Measurements from ENCODE around the gene GSDME. TPM values are rescaled to one million over a fixed set of nuclear protein-coding genes. Genes with fewer than 3 reads are reported as not detected.
A peak's percentile ranks its signal among the peaks of the same experiment; 100 is the strongest.

Gene GSDME
- total RNA-seq, 1 donor from 2014 or later, result 9.6 TPM

DNA sequence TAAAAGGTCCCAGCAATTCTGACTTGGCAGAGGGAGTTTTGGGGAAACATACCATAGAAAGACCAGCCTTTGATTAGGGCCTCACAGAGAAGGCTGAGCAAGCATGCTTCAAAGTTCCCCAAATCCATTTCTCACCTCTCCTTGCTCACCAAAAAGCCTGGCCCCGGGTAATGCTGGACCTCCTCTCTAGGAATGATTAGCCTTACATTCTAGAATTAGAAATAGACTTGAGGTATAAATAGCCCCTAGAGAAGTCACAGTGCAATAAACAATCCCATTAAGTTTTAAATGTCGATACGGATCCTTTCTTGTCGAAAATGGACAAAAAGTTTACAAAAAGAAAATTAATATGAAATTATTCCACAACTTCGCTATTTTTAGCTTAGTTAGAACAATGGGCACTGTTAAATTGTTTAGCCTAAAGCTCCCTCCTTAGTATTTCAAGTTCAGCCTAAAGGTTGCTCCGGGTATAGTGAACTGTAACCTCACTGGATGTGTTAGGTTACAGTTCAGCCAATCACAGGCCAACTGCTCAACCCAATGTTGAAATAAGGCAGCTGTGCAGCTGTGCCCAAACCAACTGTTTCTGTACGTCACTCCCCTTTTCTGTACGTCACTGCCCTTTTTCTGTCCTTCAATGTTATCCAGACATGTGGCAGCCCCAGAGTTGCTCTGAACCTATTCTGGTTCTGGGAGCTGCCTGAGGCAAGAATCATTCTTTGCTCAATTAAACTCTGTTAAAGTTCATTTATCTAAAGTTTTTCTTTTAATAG lies 7.9 kb upstream of the GSDME start:
- Mint-ChIP-seq H3K4me3 (ENCODE audit: low read depth) (no peak overlapping the region), H3K4me1 (ENCODE audit: low read depth) (peaks cover 20% of the 10 kb centered on the region), H3K27me3 (ENCODE audit: low read depth) (peaks cover 45% of the 10 kb centered on the region), H3K27ac (no peak overlapping the region), H3K9me3 (no peaks in the 10 kb centered on the region), H3K36me3 (ENCODE audit: low read depth) (peaks cover 1% of the 10 kb centered on the region)
- DNase-seq (ENCODE audit: low spot score), result no peak
- intact Hi-C loops (cut with micrococcal nuclease), result no loop called here

DNA sequence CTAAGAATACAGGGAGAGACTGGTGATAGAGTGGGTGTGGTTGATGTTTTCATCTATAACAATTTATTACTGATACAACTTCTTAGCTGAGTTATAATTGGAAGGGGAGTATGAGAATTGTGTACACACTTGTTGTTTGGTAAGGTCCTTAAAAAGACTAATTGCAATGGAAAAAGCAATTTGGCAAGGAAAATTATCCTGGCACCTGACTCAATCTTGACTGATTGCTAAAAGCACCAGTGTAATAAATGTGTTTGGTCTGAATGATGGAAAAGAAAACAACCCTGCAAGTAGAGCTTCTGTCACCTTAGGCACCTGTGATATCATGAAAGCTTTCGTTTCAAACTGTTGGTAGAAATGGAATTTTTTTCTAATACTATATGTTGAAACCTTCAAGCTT lies 6.7 kb upstream of the GSDME start:
- no peak overlapping the region for H3K4me3 Mint-ChIP-seq (ENCODE audit: low read depth)
- DNase-seq (ENCODE audit: low spot score), result no peak
- H3K4me1 Mint-ChIP-seq (ENCODE audit: low read depth), result peaks cover 15% of the 10 kb centered on the region
- H3K36me3 Mint-ChIP-seq (ENCODE audit: low read depth), result no peaks in the 10 kb centered on the region
- no peak overlapping the region for H3K27ac Mint-ChIP-seq
- intact Hi-C loops (cut with micrococcal nuclease), result no loop called here
- H3K27me3 Mint-ChIP-seq (ENCODE audit: low read depth), result peaks cover 53% of the 10 kb centered on the region
- no peaks in the 10 kb centered on the region for H3K9me3 Mint-ChIP-seq

DNA sequence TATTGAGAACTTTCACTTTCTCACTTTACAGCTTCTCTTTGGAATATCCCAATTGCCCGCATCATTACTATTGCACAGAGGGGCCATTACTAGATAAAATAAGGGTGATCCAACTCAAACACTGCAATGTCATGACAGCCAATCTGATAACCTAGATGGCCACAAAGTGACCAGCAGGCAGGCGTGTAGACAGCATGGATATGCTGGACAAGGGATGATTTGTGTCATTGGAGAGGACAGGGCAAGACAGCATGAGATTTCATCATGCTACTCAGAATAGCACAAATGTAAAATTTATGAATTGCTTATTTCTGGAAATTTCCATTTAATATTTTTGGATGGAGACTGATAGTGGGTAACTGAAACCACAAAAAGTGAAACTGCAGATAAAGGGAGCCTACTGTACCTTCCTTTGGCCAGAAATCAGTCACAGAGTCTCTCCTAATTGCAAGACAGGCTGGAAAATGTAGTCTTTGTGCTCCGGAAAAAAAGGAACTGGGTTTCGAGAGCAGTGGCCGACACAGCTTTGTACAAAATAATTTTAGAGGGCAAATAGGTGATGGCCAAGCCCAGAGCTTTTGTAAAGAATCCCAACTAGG lies 6.1 kb upstream of the GSDME start:
- no peak for DNase-seq (ENCODE audit: low spot score)
- Mint-ChIP-seq H3K27me3 (ENCODE audit: low read depth) (peaks cover 59% of the 10 kb centered on the region), H3K4me3 (ENCODE audit: low read depth) (no peak overlapping the region), H3K27ac (no peak overlapping the region), H3K9me3 (no peaks in the 10 kb centered on the region), H3K36me3 (ENCODE audit: low read depth) (no peaks in the 10 kb centered on the region), H3K4me1 (ENCODE audit: low read depth) (peaks cover 13% of the 10 kb centered on the region)
- intact Hi-C loops (cut with micrococcal nuclease), result no loop called here

DNA sequence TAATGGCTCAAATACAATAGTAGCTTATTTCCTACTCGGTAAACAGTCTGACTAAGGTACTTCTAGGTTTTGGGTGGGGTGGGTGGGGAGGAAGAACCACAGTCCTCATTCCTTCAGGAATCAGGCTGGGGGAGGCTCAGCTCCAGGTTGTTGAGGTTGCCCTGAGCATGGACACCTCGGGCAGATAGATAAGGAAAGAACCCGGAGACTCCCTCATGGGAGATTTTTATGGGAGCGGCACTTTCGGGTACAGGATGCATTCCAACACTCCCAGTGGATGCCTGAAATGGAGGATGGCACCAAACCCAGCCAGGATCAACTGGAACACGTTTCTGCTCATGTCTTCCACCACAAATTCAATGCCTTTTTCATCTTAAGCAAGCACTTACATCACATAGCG lies 5.5 kb upstream of the GSDME start:
- Mint-ChIP-seq H3K27ac (no peak overlapping the region), H3K27me3 (ENCODE audit: low read depth) (peaks cover 59% of the 10 kb centered on the region), H3K36me3 (ENCODE audit: low read depth) (no peaks in the 10 kb centered on the region), H3K4me3 (ENCODE audit: low read depth) (no peak overlapping the region), H3K9me3 (no peaks in the 10 kb centered on the region), H3K4me1 (ENCODE audit: low read depth) (peaks cover 15% of the 10 kb centered on the region)
- no peak for DNase-seq (ENCODE audit: low spot score)
- intact Hi-C loops (cut with micrococcal nuclease), result no loop called here

DNA sequence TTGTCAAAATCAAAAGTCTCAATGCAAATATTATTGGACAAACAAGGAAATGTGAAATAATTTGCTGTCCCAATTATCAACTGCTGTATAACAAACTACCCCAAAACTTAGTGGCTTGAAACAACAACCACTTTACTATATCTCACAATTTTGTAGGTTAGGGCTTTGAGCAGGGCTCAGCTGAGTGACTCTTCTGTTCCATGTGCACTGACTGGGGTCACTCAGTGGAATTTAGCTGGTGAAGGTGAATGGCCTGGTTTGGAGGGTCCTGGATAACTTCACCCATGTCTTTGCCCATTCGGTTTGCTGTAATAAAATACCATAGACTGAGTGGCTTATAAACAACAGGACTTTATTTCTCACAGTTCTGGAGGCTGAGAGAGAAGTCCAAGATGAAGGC lies 3.7 kb upstream of the GSDME start:
- Mint-ChIP-seq H3K4me1 (ENCODE audit: low read depth) (peaks cover 23% of the 10 kb centered on the region), H3K36me3 (ENCODE audit: low read depth) (no peaks in the 10 kb centered on the region), H3K9me3 (no peaks in the 10 kb centered on the region), H3K27me3 (ENCODE audit: low read depth) (peaks cover 61% of the 10 kb centered on the region), H3K4me3 (ENCODE audit: low read depth) (no peak overlapping the region), H3K27ac (no peak overlapping the region)
- DNase-seq (ENCODE audit: low spot score), result no peak
- intact Hi-C loops (cut with micrococcal nuclease), result no loop called here

DNA sequence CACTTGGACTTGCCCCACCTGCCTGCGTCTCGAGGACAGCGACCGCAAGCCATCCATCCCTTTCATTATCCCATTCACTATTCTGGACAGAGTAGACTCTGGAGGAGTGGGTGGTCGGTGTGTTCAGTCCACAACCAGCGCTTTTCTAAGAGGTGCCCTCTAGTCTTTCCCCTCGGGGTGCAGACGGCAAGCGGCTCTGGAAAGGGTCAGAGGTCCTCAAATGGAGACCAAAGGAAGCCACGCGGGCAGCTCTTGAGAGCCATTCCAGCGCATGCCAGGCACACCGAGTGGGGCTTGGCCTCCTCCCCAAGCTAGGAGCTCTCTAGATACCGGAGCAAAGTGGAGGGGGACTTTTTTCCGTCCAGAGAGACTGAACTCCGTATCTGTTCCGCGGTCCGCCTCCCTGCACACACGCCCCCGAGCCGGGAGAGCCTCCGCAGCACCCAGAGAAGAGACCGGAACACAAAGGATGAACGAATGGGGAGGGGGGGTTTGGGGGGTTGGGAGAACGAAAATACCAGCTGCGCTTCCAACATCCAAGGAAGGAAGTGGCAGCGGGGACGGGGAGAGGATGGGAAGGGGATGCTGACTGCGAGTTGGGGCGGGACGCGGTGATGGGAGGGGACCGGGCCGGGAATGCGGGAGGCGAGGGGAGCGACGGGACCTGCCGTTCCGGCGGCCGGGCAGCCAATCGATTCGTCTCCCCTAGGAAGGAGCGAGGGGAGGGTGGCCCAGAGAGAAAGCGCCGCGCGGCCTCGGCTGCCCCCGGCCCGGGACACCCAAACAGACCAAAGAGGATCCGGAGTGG lies 515 bp downstream of the GSDME start:
- no peaks in the 10 kb centered on the region for H3K9me3 Mint-ChIP-seq
- peak overlapping the region; percentile 87 for H3K4me3 Mint-ChIP-seq (ENCODE audit: low read depth)
- H3K27me3 Mint-ChIP-seq (ENCODE audit: low read depth), result peaks cover 50% of the 10 kb centered on the region
- H3K4me1 Mint-ChIP-seq (ENCODE audit: low read depth), result peaks cover 33% of the 10 kb centered on the region
- H3K36me3 Mint-ChIP-seq (ENCODE audit: low read depth), result no peaks in the 10 kb centered on the region
- no peak for DNase-seq (ENCODE audit: low spot score)
- intact Hi-C loops (cut with micrococcal nuclease), result loop anchor here (5.0 kb wide), 5 partner anchors 39 to 271 kb away; partner anchors contain the start of gene OSBPL3
- H3K27ac Mint-ChIP-seq, result peak overlapping the region; percentile 80

DNA sequence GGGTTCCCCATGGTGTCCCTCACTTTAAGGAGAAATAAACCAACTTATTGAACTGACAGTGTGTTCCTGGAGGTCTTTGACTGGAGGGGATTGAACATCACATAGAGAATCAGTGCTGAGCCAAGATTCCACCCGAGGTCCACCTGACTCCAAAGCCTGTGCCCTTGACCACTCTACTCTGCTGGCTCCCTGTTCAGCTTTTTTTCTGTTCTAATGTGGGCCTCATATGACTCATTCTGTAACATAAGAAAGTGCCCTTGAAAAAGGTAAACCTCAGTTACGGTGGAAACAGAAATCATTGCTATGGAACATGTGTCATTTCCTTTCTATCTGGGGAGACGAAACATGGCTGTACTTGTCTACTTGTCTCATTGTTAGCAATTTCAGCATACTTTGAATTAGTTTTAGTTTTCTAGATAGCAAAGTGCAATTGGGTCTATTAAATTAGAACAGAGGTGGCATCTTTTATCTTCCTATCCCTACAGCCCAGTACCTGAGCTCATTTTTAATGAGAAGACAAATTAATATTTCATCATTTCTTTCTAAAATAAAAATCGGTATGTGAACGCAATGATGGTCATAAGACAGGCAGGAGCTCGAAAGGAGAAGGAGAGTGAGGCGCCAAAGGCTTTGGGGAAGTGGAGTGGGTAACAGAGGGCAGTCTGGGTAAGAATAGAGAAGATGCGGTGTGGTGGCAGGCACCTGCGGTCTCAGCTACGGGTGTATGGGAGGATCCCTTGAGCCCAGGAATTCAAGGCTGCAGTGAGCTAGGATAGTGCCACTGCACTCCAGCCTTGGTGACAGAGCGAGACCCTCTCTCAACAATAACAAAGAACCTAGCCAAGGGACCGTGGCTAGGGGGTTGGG lies 1.5 kb downstream of the GSDME start:
- intact Hi-C loops (cut with micrococcal nuclease), result loop anchor here (1.0 to 5.0 kb wide), 9 partner anchors 28 to 1160 kb away; partner anchors contain the start of genes CYCS and OSBPL3
- peaks cover 33% of the 10 kb centered on the region for H3K4me1 Mint-ChIP-seq (ENCODE audit: low read depth)
- H3K27me3 Mint-ChIP-seq (ENCODE audit: low read depth), result peaks cover 45% of the 10 kb centered on the region
- H3K4me3 Mint-ChIP-seq (ENCODE audit: low read depth), result peak overlapping the region; percentile 87
- DNase-seq (ENCODE audit: low spot score), result peak; percentile 20
- H3K27ac Mint-ChIP-seq, result peak overlapping the region; percentile 80
- no peaks in the 10 kb centered on the region for H3K36me3 Mint-ChIP-seq (ENCODE audit: low read depth)
- H3K9me3 Mint-ChIP-seq, result no peaks in the 10 kb centered on the region

DNA sequence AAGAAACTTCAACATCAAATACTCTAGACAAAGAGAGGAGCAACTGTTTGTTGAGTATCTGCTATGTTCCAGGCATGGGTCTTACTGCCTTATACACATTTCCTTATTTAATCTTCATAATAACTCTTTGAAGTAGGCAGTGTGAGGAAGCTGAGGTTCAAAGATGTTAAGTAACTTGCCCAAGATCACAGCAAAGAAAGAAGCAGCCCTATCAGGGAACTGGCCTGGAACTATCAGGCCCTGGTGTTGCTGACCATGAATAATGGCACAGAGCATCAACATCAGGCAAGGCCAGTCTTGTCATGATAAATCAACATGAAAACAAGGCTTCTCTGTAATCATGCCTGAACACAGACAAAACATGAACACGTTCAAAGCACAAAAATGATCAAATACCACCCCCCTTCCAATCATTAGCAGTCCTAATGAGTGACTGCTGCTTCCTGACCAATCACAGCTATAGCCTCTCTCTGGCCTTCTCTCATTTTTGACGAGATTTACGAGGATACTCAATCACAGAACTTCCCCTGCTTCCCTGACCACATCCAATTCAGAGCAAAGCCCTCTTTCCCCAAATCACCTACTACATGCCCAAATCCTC lies 2.3 kb downstream of the GSDME start:
- Mint-ChIP-seq H3K9me3 (no peaks in the 10 kb centered on the region), H3K27ac (peak overlapping the region; percentile 74), H3K4me1 (ENCODE audit: low read depth) (peaks cover 33% of the 10 kb centered on the region), H3K36me3 (ENCODE audit: low read depth) (peaks cover 1% of the 10 kb centered on the region), H3K27me3 (ENCODE audit: low read depth) (peaks cover 40% of the 10 kb centered on the region), H3K4me3 (ENCODE audit: low read depth) (peak overlapping the region; percentile 87)
- no peak for DNase-seq (ENCODE audit: low spot score)
- intact Hi-C loops (cut with micrococcal nuclease), result loop anchor here (1.0 to 5.0 kb wide), 9 partner anchors 28 to 1160 kb away; partner anchors contain the start of genes CYCS and OSBPL3

DNA sequence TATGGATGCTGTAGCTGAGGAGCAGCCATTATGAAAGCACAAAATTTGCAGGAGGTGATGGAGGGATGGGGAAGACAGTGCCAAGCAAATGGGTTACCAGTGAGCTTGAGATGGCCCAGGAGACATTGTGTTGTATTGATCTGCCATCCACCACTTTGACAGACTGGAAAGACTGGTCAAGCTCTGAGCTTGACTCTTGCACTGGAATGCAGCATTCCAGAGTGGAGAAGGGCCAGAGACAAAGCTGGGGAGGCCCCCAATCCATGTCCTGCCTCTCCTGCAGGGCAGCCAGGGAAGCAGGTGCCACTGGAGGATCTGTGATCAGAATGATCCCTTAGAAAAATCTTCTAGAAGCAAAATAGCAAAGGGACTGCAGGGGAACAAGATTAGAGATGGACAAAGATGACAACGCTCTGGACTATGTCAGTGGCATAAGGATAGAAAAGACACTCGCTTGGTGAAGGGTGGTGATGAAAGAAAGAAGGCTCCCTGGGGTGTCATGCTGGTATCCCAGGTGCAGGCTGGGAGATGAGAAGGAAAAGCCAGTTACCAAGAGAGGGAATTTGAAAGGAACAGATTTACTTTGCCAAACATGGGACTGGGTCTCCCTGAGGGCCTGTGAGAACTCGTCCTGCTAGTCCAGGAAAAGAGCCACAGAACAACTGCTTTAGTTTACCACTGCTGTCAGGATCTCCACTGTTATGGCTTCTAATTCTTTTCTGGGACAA lies 5.0 kb downstream of the GSDME start:
- Mint-ChIP-seq H3K27me3 (ENCODE audit: low read depth) (peaks cover 21% of the 10 kb centered on the region), H3K27ac (no peak overlapping the region), H3K4me3 (ENCODE audit: low read depth) (no peak overlapping the region), H3K36me3 (ENCODE audit: low read depth) (peaks cover 4% of the 10 kb centered on the region), H3K9me3 (no peaks in the 10 kb centered on the region), H3K4me1 (ENCODE audit: low read depth) (peaks cover 27% of the 10 kb centered on the region)
- intact Hi-C loops (cut with micrococcal nuclease), result no loop called here
- no peak for DNase-seq (ENCODE audit: low spot score)

DNA sequence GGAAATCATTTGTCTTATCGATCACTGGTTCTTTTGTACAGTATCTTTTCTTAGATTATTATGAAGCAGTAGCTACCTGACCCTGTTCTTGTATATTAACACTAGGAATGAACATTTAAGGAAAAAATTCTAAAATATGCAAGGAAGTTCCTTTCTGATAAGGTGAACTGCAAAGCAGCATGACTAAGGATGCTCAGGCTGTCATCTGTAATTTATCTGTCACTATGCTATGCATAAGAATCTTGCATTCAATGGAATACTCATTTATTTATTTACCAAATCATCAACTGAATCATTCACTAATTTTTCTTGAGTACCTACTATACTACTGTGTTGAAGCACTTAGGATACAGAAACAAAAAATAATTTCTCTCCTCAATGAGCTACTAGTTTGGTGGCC lies 5.8 kb downstream of the GSDME start:
- peaks cover 19% of the 10 kb centered on the region for H3K27me3 Mint-ChIP-seq (ENCODE audit: low read depth)
- no peaks in the 10 kb centered on the region for H3K9me3 Mint-ChIP-seq
- H3K4me1 Mint-ChIP-seq (ENCODE audit: low read depth), result peaks cover 24% of the 10 kb centered on the region
- no peak for DNase-seq (ENCODE audit: low spot score)
- no peak overlapping the region for H3K4me3 Mint-ChIP-seq (ENCODE audit: low read depth)
- intact Hi-C loops (cut with micrococcal nuclease), result no loop called here
- H3K36me3 Mint-ChIP-seq (ENCODE audit: low read depth), result peaks cover 4% of the 10 kb centered on the region
- no peak overlapping the region for H3K27ac Mint-ChIP-seq

DNA sequence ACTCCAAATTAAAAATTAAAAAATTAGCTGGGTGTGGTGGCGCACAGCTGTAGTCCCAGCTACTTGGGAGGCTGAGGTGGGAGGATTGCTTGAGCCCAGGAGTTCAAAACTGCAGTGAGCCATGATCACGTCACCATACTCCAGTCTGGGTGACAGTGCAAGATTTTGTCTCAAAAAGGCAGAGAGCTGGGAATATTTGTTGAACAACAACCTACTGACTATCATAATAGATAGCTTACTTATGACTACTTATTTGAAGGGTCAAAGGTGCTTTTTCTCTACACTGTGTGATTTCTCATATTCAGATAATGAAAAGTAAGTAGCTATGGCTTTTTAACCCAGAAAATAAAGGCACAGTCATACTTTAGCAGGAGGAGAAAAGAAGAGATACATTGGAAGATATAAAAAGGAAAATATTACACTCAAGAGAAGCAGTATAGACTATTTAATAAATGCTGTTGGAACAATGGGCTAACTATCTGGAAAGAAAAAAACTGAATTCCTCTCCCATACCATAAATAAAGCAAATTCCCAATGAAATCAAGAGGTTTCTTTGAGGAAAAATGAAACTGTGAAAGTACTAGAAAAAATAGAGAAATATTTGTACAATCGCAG lies 6.7 kb downstream of the GSDME start:
- Mint-ChIP-seq H3K36me3 (ENCODE audit: low read depth) (peaks cover 4% of the 10 kb centered on the region), H3K27ac (no peak overlapping the region), H3K9me3 (no peaks in the 10 kb centered on the region), H3K27me3 (ENCODE audit: low read depth) (peaks cover 16% of the 10 kb centered on the region), H3K4me3 (ENCODE audit: low read depth) (no peak overlapping the region), H3K4me1 (ENCODE audit: low read depth) (peaks cover 14% of the 10 kb centered on the region)
- intact Hi-C loops (cut with micrococcal nuclease), result no loop called here
- no peak for DNase-seq (ENCODE audit: low spot score)

Data from activated T-helper 2 cell treated with anti-CD3 and anti-CD28 coated beads, Interferon-gamma antibody, Interleukin-2, Interleukin-4, amounts not matched to agents 10 μg/mL and 5 μg/mL and 100 μg/mL, durations not matched to agents 14 hours and 24 hours and 36 hours (primary cell).